Esophagus muscularis mucosa (tissue), 3 donors: ENCODE results near the gene SLC4A9.

Source experiments
- POLR2AphosphoS5 ChIP-seq, 2 donors: sonication (generic); formaldehyde crosslinking; IDR thresholded peaks; one replicate each; pipeline ENCODE4 v1.6.1; 2017; ENCODE audit warnings: antibody characterized with exemption in 2 of 2
- TF ChIP-seq, protein P1 (sequence below), 3 experiments: fragments of 200-600 bp in 2 of 3; fragments of 450-650 bp in 1 of 3; sonication (generic) in 2 of 3; IDR thresholded peaks; one replicate each; pipeline ENCODE4 v1.5.1; 2017 to 2019; ENCODE audit warnings: antibody characterized with exemption in 3 of 3, mild to moderate bottlenecking in 2 of 3, moderate library complexity in 1 of 3

DNA sequence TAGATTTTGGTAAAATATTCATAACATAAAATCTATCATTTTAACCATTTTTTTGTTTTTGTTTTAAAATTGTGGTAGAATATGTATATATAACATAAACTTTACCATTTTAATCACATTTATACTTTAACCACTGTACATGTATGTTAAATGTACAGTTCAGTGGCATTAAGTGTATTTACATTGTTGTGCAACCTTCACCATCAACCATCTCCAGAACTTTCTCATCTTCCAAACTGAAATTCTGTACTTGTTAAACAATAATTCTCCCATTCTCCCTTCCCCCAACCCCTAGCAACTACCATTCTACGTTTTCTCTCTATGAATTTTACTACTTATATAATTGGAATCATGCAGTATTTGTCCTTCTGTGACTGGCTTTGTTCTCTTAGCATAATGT is 53.2 kb downstream of the SLC4A9 start:
- TF ChIP-seq, protein P1, sequence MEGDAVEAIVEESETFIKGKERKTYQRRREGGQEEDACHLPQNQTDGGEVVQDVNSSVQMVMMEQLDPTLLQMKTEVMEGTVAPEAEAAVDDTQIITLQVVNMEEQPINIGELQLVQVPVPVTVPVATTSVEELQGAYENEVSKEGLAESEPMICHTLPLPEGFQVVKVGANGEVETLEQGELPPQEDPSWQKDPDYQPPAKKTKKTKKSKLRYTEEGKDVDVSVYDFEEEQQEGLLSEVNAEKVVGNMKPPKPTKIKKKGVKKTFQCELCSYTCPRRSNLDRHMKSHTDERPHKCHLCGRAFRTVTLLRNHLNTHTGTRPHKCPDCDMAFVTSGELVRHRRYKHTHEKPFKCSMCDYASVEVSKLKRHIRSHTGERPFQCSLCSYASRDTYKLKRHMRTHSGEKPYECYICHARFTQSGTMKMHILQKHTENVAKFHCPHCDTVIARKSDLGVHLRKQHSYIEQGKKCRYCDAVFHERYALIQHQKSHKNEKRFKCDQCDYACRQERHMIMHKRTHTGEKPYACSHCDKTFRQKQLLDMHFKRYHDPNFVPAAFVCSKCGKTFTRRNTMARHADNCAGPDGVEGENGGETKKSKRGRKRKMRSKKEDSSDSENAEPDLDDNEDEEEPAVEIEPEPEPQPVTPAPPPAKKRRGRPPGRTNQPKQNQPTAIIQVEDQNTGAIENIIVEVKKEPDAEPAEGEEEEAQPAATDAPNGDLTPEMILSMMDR (IDR thresholded peaks at IDR 0.05), result no peak
- no peak for TF ChIP-seq POLR2AphosphoS5 (IDR thresholded peaks at IDR 0.05)
